Loucy (cell line): Measurements from ENCODE around the gene RPGRIP1L.

ENCODE experiments used
- EZH2phosphoT487 ChIP-seq: fragments of 200-600 bp; IDR thresholded peaks from 2 replicates; pipeline ENCODE4 v1.6.1; 2018; ENCODE audit warnings: antibody characterized with exemption, mild to moderate bottlenecking, moderate library complexity, borderline replicate concordance
- TF ChIP-seq, protein P1 (sequence below): fragments of 200-600 bp; sonication (generic); conservative IDR thresholded peaks from 2 replicates; pipeline ENCODE4 v1.5.1; 2014; ENCODE audit warnings: mild to moderate bottlenecking, antibody characterized with exemption, low read length

DNA sequence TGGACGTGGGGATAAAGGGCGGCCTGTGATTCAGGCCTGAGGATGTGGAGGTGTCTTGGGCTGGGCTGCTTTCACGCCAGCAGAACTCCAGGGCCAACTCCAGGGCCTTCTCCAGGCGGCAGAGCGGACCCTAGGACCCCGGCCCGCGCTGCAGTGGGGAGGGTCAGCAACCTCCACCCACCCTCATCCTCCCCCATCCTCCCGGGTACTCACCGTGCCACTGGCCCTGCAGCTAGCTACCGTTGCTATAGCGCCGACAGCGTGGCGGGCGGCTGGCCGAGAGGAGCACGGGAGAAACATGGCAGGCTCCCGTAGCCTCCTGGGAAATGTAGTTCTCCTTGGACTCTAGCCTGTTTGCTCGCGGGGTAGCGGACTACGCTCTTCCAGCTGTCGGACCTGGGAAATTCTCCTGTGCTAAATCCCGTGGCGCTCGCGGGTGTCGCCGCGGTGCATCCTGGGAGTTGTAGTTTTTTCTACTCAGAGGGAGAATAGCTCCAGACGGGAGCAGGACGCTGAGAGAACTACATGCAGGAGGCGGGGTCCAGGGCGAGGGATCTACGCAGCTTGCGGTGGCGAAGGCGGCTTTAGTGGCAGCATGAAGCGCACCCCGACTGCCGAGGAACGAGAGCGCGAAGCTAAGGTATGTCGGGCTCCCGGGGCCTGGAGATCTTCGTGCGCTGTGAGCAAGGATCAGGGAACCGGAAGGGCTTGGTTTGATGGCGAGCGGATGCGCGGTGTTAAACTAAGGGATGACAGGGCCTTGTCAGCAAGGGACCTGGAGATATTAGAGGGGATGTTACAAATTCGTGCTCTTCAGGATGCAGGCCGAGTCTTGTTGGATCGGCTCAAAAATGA lies at the start of gene RPGRIP1L, which contains the start of gene FTO:
- TF ChIP-seq, protein P1, sequence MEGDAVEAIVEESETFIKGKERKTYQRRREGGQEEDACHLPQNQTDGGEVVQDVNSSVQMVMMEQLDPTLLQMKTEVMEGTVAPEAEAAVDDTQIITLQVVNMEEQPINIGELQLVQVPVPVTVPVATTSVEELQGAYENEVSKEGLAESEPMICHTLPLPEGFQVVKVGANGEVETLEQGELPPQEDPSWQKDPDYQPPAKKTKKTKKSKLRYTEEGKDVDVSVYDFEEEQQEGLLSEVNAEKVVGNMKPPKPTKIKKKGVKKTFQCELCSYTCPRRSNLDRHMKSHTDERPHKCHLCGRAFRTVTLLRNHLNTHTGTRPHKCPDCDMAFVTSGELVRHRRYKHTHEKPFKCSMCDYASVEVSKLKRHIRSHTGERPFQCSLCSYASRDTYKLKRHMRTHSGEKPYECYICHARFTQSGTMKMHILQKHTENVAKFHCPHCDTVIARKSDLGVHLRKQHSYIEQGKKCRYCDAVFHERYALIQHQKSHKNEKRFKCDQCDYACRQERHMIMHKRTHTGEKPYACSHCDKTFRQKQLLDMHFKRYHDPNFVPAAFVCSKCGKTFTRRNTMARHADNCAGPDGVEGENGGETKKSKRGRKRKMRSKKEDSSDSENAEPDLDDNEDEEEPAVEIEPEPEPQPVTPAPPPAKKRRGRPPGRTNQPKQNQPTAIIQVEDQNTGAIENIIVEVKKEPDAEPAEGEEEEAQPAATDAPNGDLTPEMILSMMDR, result no peak
- TF ChIP-seq EZH2phosphoT487, result no peak
